ENCODE results near the gene VEZF1. TPM values are rescaled to one million over a fixed set of nuclear protein-coding genes. Genes with fewer than 3 reads are reported as not detected.

Gene VEZF1
- total and polyA plus RNA-seq, 2 of the 4 experiments (the other 2 are of a cell fraction): 21.1 to 42.1 TPM

- H4K5ac ChIP-seq (ENCODE audit: low read depth, low read length): no peak overlapping the region
- peaks cover 4% of the 10 kb centered on the region for H3K27me3 ChIP-seq (ENCODE audit: control insufficient read depth, insufficient read depth, low read length)
- H2BK15ac ChIP-seq (ENCODE audit: low read depth, low read length): no peak overlapping the region
- no peak overlapping the region for H2AFZ ChIP-seq (replicated peaks; ENCODE audit: low read length, poor library complexity)
- H2BK120ac ChIP-seq (ENCODE audit: low read depth, low read length): no peak overlapping the region
- no TSS peak for BruUV-seq (replicated peaks)
- H3K9me1 ChIP-seq (ENCODE audit: insufficient read depth, low read length): no peaks in the 10 kb centered on the region
- H3K56ac ChIP-seq (ENCODE audit: extremely low read depth, insufficient read depth, low read length): no peak overlapping the region
- DNase-seq (no peak), ATAC-seq (ENCODE audit: low read depth) (no peak)
- no peak overlapping the region for H3K4me3 ChIP-seq (ENCODE audit: insufficient read depth, low read depth, low read length)
- H3K36me3 ChIP-seq (ENCODE audit: control insufficient read depth, insufficient read depth, low read length): no peaks in the 10 kb centered on the region
- no peak for TF ChIP-seq SMC3 (IDR thresholded peaks at IDR 0.05; ENCODE audit: low read depth, low read length)
- no peak for TF ChIP-seq CEBPB (IDR thresholded peaks at IDR 0.05; ENCODE audit: low read depth, low read length)
- no peak for TF ChIP-seq RFX5 (IDR thresholded peaks at IDR 0.05; ENCODE audit: low read depth, low read length)
- TF ChIP-seq BHLHE40 (IDR thresholded peaks at IDR 0.05; ENCODE audit: low read depth, low read length): no peak
- no peak for TF ChIP-seq CTCF (conservative IDR thresholded peaks at IDR 0.05; ENCODE audit: low read depth, low read length)
- TF ChIP-seq, protein P1, sequence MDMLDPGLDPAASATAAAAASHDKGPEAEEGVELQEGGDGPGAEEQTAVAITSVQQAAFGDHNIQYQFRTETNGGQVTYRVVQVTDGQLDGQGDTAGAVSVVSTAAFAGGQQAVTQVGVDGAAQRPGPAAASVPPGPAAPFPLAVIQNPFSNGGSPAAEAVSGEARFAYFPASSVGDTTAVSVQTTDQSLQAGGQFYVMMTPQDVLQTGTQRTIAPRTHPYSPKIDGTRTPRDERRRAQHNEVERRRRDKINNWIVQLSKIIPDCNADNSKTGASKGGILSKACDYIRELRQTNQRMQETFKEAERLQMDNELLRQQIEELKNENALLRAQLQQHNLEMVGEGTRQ (IDR thresholded peaks at IDR 0.05; ENCODE audit: low read depth, low read length): no peak
- no peak for TF ChIP-seq MAZ (IDR thresholded peaks at IDR 0.05; ENCODE audit: borderline replicate concordance, low read depth, low read length)
- TF ChIP-seq NFE2L2 (IDR thresholded peaks at IDR 0.05; ENCODE audit: low read depth, low read length): no peak
- TF ChIP-seq ELK1 (IDR thresholded peaks at IDR 0.05; ENCODE audit: borderline replicate concordance, low read depth, low read length): no peak
- no peak for TF ChIP-seq CHD1 (IDR thresholded peaks at IDR 0.05; ENCODE audit: low read depth, low read length)
- TF ChIP-seq MAFK (IDR thresholded peaks at IDR 0.05; ENCODE audit: low read depth, low read length): no peak
- TF ChIP-seq MXI1 (IDR thresholded peaks at IDR 0.05; ENCODE audit: borderline replicate concordance, low read depth, low read length): no peak
- TF ChIP-seq POLR2A (IDR thresholded peaks at IDR 0.05; ENCODE audit: low read depth, low read length): no peak
- no peak overlapping the region for H3K4me2 ChIP-seq (ENCODE audit: low read depth, low read length)
- no peaks in the 10 kb centered on the region for H3K9me3 ChIP-seq (ENCODE audit: control insufficient read depth, insufficient read depth, low read length)
- POLR2A ChIA-PET (ENCODE audit: unreplicated experiment): no interaction called here
- H2AK9ac ChIP-seq (replicated peaks; ENCODE audit: low read depth, low read length, poor library complexity): no peak overlapping the region
- CTCF ChIA-PET: no interaction called here
- H2AK5ac ChIP-seq (ENCODE audit: low read depth, low read length): no peak overlapping the region
- no peak overlapping the region for H3K23ac ChIP-seq (ENCODE audit: low read depth, low read length)
- H3K14ac ChIP-seq (replicated peaks; ENCODE audit: low read depth, low read length): no peak overlapping the region
- no peaks in the 10 kb centered on the region for H4K20me1 ChIP-seq (ENCODE audit: insufficient read depth, low read length)
- H2BK5ac ChIP-seq (ENCODE audit: low read depth, low read length, poor library complexity, severe bottlenecking): no peak overlapping the region
- no peak overlapping the region for H2BK20ac ChIP-seq (ENCODE audit: low read depth, low read length)
- no peaks in the 10 kb centered on the region for H3K79me1 ChIP-seq (ENCODE audit: low read depth in 1 of 2, low read length in 2 of 2)
- H3K27ac ChIP-seq (ENCODE audit: insufficient read depth, low read length): no peak overlapping the region
- in situ Hi-C loops (cut with MboI; ENCODE audit: low sequenced_read_pairs) (no loop called here), intact Hi-C loops (cut with micrococcal nuclease) (no loop called here), dilution Hi-C loops (cut with HindIII; ENCODE audit: low sequenced_read_pairs, unreplicated experiment) (no loop called here)
- H3K18ac ChIP-seq (ENCODE audit: low read depth, low read length): no peak overlapping the region
- no peak overlapping the region for H4K91ac ChIP-seq (ENCODE audit: insufficient read depth, low read depth, low read length)
- no peak overlapping the region for H4K8ac ChIP-seq (ENCODE audit: low read depth in 2 of 2, low read length in 2 of 2)
- no peak overlapping the region for H3K9ac ChIP-seq (ENCODE audit: low read depth, low read length)
- H3K4me1 ChIP-seq (ENCODE audit: control insufficient read depth, insufficient read depth, low read length): no peaks in the 10 kb centered on the region
- no peak overlapping the region for H3K4ac ChIP-seq (ENCODE audit: low read depth, low read length)
Observed at GRCh38 chr17:58028578-58028977, 40.5 kb upstream of the VEZF1 start.
